Fibroblast of the aortic adventitia (primary cell): ENCODE data around the gene DLST. TPM values are rescaled to one million over a fixed set of nuclear protein-coding genes. Genes with fewer than 3 reads are reported as not detected.

Experiments used
- DNase-seq: peaks from one replicate; pipeline ENCODE4 v3.0.0-alpha.2; 2010; ENCODE audit warnings: low read depth
- H3K4me3 ChIP-seq: 2 replicates; pipeline ENCODE4 v1.5.1; 2011; ENCODE audit warnings: low read depth, mild to moderate bottlenecking, control low read depth, low read length, moderate library complexity
- CTCF ChIP-seq: IDR thresholded peaks from 2 replicates; pipeline ENCODE4 v1.5.1; 2011; ENCODE audit warnings: mild to moderate bottlenecking, low read length, control low read depth, inconsistent platforms; ENCODE audit not compliant: insufficient read depth
- total RNA-seq: library from RNA; depleted of rRNA; stranded (reverse); fragments of >200 nt; gene quantifications from 2 replicates; pipeline ENCODE4 v1.2.3, GENCODE V29; 2012; ENCODE audit warnings: low replicate concordance

Gene DLST
- total RNA-seq, 1 donor = 68.5 TPM

- DNase-seq = no peak
- H3K4me3 ChIP-seq = no peak overlapping the region
- TF ChIP-seq CTCF = no peak
These were observed 66.8 kb downstream of the DLST start for GRCh38 chr14:74948228-74949175.

- H3K4me3 ChIP-seq = no peak overlapping the region
- DNase-seq = no peak
- no peak for TF ChIP-seq CTCF
These were observed 67.5 kb downstream of the DLST start for GRCh38 chr14:74949191-74949601.

- TF ChIP-seq CTCF = no peak
- no peak overlapping the region for H3K4me3 ChIP-seq
- DNase-seq = no peak
These were observed 68.3 kb downstream of the DLST start for GRCh38 chr14:74949859-74950573.

GRCh38 chr14:74950795-74951442 lies 69.2 kb downstream of the DLST start:
- no peak for DNase-seq
- no peak for TF ChIP-seq CTCF

GRCh38 chr14:74951443-74952179 lies 69.9 kb downstream of the DLST start:
- no peak for TF ChIP-seq CTCF
- no peak overlapping the region for H3K4me3 ChIP-seq
- no peak for DNase-seq

More at GRCh38 chr14:74950795-74951442, 69.2 kb downstream of the DLST start:
- no peak overlapping the region for H3K4me3 ChIP-seq

- no peak for TF ChIP-seq CTCF
- DNase-seq = no peak
- no peak overlapping the region for H3K4me3 ChIP-seq
These were observed 70.5 kb downstream of the DLST start for GRCh38 chr14:74952180-74952665.
